ENCODE measurements around the gene RARRES2. TPM values are rescaled to one million over a fixed set of nuclear protein-coding genes. Genes with fewer than 3 reads are reported as not detected.

The RARRES2 gene
- total RNA-seq, 4 donors from 2014 or later = 143 to 193 (median 173) TPM

- 66% methylated on average over 8 of the region's 8 CpGs for WGBS
- Histone ChIP-seq H3K4me1 (peaks cover 0 to 10% (median 3%) of the 10 kb centered on the region in 4 donors), H3K4me3 (no peak overlapping the region), H3K9me3 (no peaks in the 10 kb centered on the region), H3K27me3 (no peaks in the 10 kb centered on the region), H3K36me3 (no peaks in the 10 kb centered on the region), H3K27ac (replicated peaks in 1 of 4) (no peak overlapping the region)
- TF ChIP-seq CTCF (IDR thresholded peaks at IDR 0.05) (no peak), POLR2AphosphoS5 (IDR thresholded peaks at IDR 0.05) (no peak), EP300 (IDR thresholded peaks at IDR 0.05) (no peak), POLR2A (IDR thresholded peaks at IDR 0.05; ENCODE audit: low read depth) (no peak)
- no peak for DNase-seq (ENCODE audit: extremely low spot score)
- intact Hi-C loops (cut with DNase I) = no loop called here
Observed at GRCh38 chr7:150351587-150352194, 10.3 kb upstream of the RARRES2 start.

DNA sequence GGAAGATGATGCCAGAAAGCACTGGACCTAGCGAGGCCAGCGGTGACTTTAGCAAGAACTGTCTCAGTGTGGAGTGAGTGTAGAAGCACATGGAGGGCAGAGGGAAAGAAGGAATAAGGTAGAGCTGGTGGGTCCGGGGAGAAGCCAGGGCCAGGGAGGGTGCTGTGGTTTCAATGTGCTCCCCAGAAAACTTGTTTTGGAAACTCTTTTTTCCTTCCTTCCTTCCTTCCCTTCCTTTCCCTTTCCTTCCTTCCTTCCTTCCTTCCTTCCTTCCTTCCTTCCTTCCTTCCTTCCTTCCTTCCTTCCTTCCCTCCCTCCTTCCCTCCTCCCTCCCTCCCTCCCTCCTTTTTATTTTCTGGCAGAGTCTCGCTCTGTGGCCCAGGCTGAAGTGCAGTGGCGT lies 5.5 kb upstream of the RARRES2 start:
- Histone ChIP-seq H3K9me3 (peaks cover 0 to 2% (median 0%) of the 10 kb centered on the region in 4 donors), H3K4me1 (peaks cover 3 to 4% (median 3%) of the 10 kb centered on the region in 4 donors), H3K27ac (replicated peaks in 1 of 4) (no peak overlapping the region), H3K4me3 (no peak overlapping the region), H3K27me3 (no peaks in the 10 kb centered on the region), H3K36me3 (no peaks in the 10 kb centered on the region)
- DNase-seq (ENCODE audit: extremely low spot score) = no peak
- WGBS = 82% methylated on average over 5 of the region's 5 CpGs
- TF ChIP-seq CTCF (IDR thresholded peaks at IDR 0.05) = no peak
- no peak for TF ChIP-seq POLR2A (IDR thresholded peaks at IDR 0.05; ENCODE audit: low read depth)
- TF ChIP-seq POLR2AphosphoS5 (IDR thresholded peaks at IDR 0.05) = no peak
- no peak for TF ChIP-seq EP300 (IDR thresholded peaks at IDR 0.05)
- intact Hi-C loops (cut with DNase I) = no loop called here

DNA sequence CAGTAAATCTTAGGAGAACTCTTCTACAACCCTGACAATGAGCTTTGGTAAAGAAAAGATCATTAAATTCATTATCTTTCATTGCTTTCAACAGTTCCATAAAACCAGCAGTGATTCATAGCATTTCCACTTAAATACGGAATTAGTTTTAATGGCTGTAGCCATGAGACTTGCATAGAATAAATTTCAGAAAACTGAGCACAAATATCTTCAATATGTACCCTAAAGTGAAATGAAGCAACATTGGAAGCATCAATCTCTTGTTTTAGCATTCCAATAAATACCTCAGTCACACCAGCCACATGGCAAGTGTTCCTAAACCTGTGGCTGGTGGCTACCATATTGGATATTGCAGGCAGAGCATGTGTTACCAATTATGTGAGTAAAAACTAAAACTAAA lies 3.6 kb upstream of the RARRES2 start:
- no peak for DNase-seq (ENCODE audit: extremely low spot score)
- Histone ChIP-seq H3K9me3 (peaks cover 0 to 2% (median 0%) of the 10 kb centered on the region in 4 donors), H3K27me3 (peaks cover 0 to 11% (median 2%) of the 10 kb centered on the region in 4 donors), H3K4me3 (no peak overlapping the region), H3K36me3 (no peaks in the 10 kb centered on the region), H3K27ac (replicated peaks in 1 of 4) (no peak overlapping the region), H3K4me1 (peaks cover 17 to 23% (median 22%) of the 10 kb centered on the region in 4 donors)
- TF ChIP-seq POLR2A (IDR thresholded peaks at IDR 0.05; ENCODE audit: low read depth) = no peak
- TF ChIP-seq CTCF (IDR thresholded peaks at IDR 0.05) = no peak
- no peak for TF ChIP-seq EP300 (IDR thresholded peaks at IDR 0.05)
- TF ChIP-seq POLR2AphosphoS5 (IDR thresholded peaks at IDR 0.05) = no peak
- WGBS = 100% methylated on average over 1 of the region's 1 CpG
- intact Hi-C loops (cut with DNase I) = no loop called here

GRCh38 chr7:150344299-150344698 lies 2.9 kb upstream of the RARRES2 start:
- no peak for DNase-seq (ENCODE audit: extremely low spot score)
- Histone ChIP-seq H3K36me3 (no peaks in the 10 kb centered on the region), H3K27me3 (peaks cover 0 to 11% (median 2%) of the 10 kb centered on the region in 4 donors), H3K9me3 (peaks cover 0 to 2% (median 0%) of the 10 kb centered on the region in 4 donors), H3K4me1 (peaks cover 24 to 30% (median 29%) of the 10 kb centered on the region in 4 donors), H3K27ac (replicated peaks in 1 of 4) (no peak overlapping the region), H3K4me3 (no peak overlapping the region)
- intact Hi-C loops (cut with DNase I) = no loop called here
- no peak for TF ChIP-seq EP300 (IDR thresholded peaks at IDR 0.05)
- TF ChIP-seq POLR2A (IDR thresholded peaks at IDR 0.05; ENCODE audit: low read depth) = no peak
- TF ChIP-seq POLR2AphosphoS5 (IDR thresholded peaks at IDR 0.05) = no peak
- TF ChIP-seq CTCF (IDR thresholded peaks at IDR 0.05) = no peak

GRCh38 chr7:150343225-150343624 lies 1.8 kb upstream of the RARRES2 start:
- Histone ChIP-seq H3K27ac (replicated peaks in 1 of 4) (no peak overlapping the region), H3K27me3 (peaks cover 0 to 11% (median 2%) of the 10 kb centered on the region in 4 donors), H3K4me3 (no peak overlapping the region), H3K4me1 (peaks cover 26 to 41% (median 40%) of the 10 kb centered on the region in 4 donors), H3K9me3 (peaks cover 0 to 2% (median 0%) of the 10 kb centered on the region in 4 donors), H3K36me3 (peaks cover 0 to 4% (median 1%) of the 10 kb centered on the region in 4 donors)
- no peak for TF ChIP-seq EP300 (IDR thresholded peaks at IDR 0.05)
- TF ChIP-seq POLR2A (IDR thresholded peaks at IDR 0.05; ENCODE audit: low read depth) = no peak
- no peak for TF ChIP-seq CTCF (IDR thresholded peaks at IDR 0.05)
- no peak for TF ChIP-seq POLR2AphosphoS5 (IDR thresholded peaks at IDR 0.05)
- no peak for DNase-seq (ENCODE audit: extremely low spot score)
- intact Hi-C loops (cut with DNase I) = no loop called here
- WGBS = 82% methylated on average over 2 of the region's 2 CpGs

Data from esophagus muscularis mucosa (tissue), 4 donors.